Measurements from ENCODE around the gene ACTN1.

Gene ACTN1

DNA sequence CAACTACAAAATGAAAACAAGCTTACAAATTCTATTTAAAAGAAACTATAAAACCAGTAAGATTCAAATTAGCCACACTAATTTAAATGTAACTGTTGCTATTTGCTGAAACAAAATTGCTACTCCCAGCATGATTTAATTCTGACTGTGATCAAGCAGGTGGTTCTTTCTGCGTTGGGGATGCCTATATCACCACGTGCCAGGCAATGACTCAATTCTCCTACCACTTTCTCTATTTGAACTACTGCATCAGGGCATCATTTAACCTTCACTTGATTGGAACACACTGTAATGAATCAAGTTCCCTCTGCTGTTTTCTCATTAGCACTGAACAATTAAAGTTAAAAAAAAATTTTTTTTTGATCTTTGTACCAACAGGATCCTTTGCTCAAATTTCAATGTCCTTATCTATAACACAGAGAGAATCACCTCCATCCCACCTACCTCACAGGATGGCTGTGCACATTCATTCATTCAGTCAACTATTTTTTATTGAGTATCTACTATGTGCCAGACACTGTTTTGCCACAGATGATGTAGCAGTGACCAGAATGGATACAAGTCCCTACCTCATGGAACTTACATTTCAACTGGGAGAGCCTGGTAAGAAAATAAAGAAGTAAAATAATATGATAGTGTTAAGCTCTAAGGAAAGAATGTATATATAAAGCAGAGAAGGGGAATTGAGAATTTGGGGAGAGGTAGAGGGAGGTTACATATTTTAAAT lies 8.0 kb upstream of the ACTN1 start:
- TF ChIP-seq CTCF (conservative IDR thresholded peaks at IDR 0.05; ENCODE audit: low read depth, low read length): no peak
- DNase-seq (ENCODE audit: low read depth): no peak
- H3K4me3 ChIP-seq (ENCODE audit: low read depth, low read length): no peak overlapping the region

- no peak for DNase-seq (ENCODE audit: low read depth)
- no peak for TF ChIP-seq CTCF (conservative IDR thresholded peaks at IDR 0.05; ENCODE audit: low read depth, low read length)
- H3K4me3 ChIP-seq (ENCODE audit: low read depth, low read length): no peak overlapping the region
Measured at GRCh38 chr14:68986225-68986624, 7.1 kb upstream of the ACTN1 start.

DNA sequence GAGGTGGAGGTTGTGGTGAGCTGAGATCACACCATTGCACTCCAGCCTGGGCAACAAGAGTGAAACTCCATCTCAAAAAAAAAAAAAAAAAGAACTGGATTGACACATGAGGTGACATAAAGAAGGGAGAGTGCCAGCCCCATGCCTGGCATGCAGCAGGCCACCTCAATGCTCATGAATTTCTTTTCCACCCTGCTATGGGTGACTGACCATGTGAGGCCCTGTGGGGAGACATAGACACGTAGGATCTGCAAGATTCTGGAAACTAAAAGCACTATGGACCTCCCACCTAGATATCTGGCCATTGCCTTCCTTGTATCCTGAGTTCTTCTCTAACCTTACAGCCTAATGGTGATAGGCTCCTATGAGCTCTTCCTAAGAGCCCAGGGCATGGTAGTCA lies 5.6 kb upstream of the ACTN1 start:
- no peak for TF ChIP-seq CTCF (conservative IDR thresholded peaks at IDR 0.05; ENCODE audit: low read depth, low read length)
- no peak overlapping the region for H3K4me3 ChIP-seq (ENCODE audit: low read depth, low read length)
- DNase-seq (ENCODE audit: low read depth): no peak

DNA sequence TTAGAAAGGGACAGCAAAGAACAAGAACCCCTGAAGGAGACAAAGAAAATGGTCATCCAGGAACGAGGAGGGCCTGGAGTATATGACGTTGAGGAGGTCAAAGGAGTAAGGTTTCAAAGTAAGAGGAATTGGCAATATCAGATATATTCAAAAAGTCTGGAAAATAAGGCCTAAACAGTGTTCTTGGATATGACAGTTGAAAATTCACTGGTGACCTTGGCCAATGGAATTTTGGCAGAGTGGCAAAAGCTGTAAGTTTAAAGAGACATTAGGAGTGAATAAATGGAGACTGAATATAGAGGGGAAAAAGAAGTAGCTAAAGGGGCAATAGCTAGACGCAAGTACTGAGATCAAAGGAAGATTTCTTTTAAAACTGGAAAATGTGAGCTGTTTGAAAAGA lies 4.1 kb upstream of the ACTN1 start:
- DNase-seq (ENCODE audit: low read depth): peak; percentile 7
- TF ChIP-seq CTCF (conservative IDR thresholded peaks at IDR 0.05; ENCODE audit: low read depth, low read length): no peak

DNA sequence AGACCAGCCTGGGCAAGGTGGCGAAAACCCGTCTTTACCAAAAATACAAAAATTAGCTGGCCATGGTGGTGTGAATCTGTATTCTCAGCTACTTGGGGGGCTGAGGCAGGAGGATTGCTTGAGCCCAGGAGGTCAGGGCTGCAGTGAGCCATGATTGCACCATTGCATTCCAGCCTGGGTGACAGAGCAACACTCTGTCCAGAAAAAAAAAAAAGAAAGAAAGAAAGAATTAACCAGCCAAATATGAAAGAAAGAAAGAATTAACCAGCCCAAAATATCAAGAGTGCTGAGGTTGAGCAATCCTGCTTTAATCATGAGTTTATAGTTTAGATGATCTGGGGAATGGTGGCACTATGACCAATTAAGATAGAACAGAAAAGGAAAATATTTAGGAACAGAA lies 3.5 kb upstream of the ACTN1 start:
- peak; percentile 50 for DNase-seq (ENCODE audit: low read depth)
- no peak for TF ChIP-seq CTCF (conservative IDR thresholded peaks at IDR 0.05; ENCODE audit: low read depth, low read length)
- no peak overlapping the region for H3K4me3 ChIP-seq (ENCODE audit: low read depth, low read length)

More for the DNA sequence above, 4.1 kb upstream of the ACTN1 start:
- no peak overlapping the region for H3K4me3 ChIP-seq (ENCODE audit: low read depth, low read length)

DNA sequence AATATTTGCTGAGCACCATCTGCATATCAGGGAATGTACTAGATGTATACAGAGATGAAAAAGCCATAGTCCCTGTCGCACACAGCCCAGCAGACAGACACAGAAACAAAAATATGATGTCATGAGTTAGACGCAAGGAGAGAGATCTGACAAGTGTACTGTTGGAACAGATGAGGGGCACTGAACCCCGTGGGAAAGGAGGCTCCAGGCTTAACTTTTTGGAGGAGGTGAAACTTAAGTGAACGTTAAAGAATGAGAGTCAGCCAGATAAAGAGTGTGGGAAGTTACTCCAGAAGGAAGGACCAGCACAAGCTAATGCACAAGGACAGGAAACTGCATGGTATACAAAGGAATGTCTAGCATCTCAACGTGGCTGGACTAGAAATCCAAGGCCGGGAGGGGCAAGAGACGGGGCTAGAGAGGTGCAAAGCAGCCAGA lies 2.5 kb upstream of the ACTN1 start:
- no peak for TF ChIP-seq CTCF (conservative IDR thresholded peaks at IDR 0.05; ENCODE audit: low read depth, low read length)
- peak; percentile 90 for DNase-seq (ENCODE audit: low read depth)
- H3K4me3 ChIP-seq (ENCODE audit: low read depth, low read length): no peak overlapping the region

DNA sequence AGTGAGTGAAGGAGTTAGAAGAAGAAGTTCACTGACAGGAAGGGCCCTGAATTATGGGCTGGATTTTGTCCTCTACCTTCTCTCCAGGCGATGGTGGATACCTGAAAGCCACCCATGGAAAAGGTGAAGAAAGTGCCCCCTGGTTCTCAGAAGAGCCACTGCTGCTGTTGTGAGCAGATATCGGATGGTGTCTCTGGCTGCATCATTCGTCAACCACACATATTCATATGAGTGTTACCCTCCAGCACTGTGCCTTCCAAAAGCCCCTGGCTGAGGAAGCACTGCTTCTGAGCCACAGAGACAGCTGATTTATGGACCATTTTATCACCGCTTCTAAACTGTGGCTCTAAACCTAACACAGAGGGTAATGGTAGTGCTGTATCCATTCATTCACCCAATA lies 2.0 kb upstream of the ACTN1 start:
- DNase-seq (ENCODE audit: low read depth): no peak
- no peak overlapping the region for H3K4me3 ChIP-seq (ENCODE audit: low read depth, low read length)
- no peak for TF ChIP-seq CTCF (conservative IDR thresholded peaks at IDR 0.05; ENCODE audit: low read depth, low read length)

Measured in choroid plexus epithelial cell (primary cell).